ENCODE data around the gene ZC3H7B.

Gene ZC3H7B

DNA sequence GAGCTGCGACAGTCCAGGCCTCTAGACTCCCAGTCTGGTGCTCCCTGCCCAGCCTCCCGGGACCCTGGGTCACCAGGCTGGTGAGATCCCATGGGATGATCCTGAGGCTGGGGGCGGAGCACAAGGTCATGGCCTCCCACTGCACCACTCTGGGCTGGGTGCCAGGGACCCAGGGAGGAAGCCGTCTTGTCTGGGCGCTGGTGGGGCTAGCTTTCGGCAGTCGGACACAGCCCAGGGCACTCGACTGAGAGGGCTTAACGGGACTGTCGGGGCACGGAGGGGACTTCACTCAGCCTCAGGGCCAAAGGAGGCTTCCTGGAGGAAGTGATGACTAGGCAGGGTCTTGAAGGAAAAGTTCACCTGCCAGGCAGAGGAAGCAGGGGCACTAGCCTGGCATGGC lies 39.0 kb downstream of the ZC3H7B start:
- peaks cover 14% of the 10 kb centered on the region for H3K36me3 ChIP-seq (ENCODE audit: control insufficient read depth, low read length)

DNA sequence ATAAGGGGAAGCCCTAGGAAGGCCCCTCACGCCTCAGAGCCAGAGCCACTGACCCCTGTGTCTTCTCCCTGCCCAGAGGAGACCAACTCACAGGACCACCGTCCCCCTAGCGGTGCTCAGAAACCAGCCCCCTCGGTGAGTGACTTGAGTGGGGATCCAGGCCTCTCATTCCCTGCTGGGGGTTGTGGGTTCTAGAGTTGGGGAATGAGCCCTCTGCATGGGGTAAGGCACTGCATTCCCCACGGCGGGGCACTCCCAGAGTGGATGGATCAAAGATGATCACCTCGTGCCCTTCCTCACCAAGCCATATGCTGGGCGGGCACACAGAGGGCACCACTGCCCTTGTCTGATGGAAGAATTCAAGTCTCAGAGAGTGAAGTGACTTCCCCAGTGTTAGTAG lies 39.7 kb downstream of the ZC3H7B start:
- no peaks in the 10 kb centered on the region for H3K9me3 ChIP-seq (ENCODE audit: control insufficient read depth, insufficient read depth, low read length)
- H3K36me3 ChIP-seq (ENCODE audit: control insufficient read depth, low read length) = peaks cover 18% of the 10 kb centered on the region
- no peaks in the 10 kb centered on the region for H3K4me1 ChIP-seq (ENCODE audit: control insufficient read depth, low read length)
- H3K9me2 ChIP-seq (replicated peaks; ENCODE audit: control insufficient read depth, low read length) = no peaks in the 10 kb centered on the region
- H3F3A ChIP-seq (ENCODE audit: control insufficient read depth, insufficient read depth) = no peaks in the 10 kb centered on the region
- no peaks in the 10 kb centered on the region for H3K79me2 ChIP-seq (ENCODE audit: control insufficient read depth, low read length)
- no peak overlapping the region for H3K4me3 ChIP-seq (ENCODE audit: low read length)
- H3K27ac ChIP-seq (ENCODE audit: low read depth, low read length) = no peak overlapping the region
- H3K27me3 ChIP-seq (ENCODE audit: control insufficient read depth, low read length) = no peaks in the 10 kb centered on the region
- no peak overlapping the region for H3K4me2 ChIP-seq (ENCODE audit: low read length)
- TF ChIP-seq EZH2phosphoT487 (IDR thresholded peaks at IDR 0.05; ENCODE audit: borderline replicate concordance, low read length) (no peak), CTCF (IDR thresholded peaks at IDR 0.05; ENCODE audit: low read depth, low read length, poor library complexity, severe bottlenecking) (no peak)
- H4K20me1 ChIP-seq (ENCODE audit: control insufficient read depth, insufficient read depth, low read depth, low read length) = no peaks in the 10 kb centered on the region

More for the DNA sequence above, 39.0 kb downstream of the ZC3H7B start:
- no peaks in the 10 kb centered on the region for H3K79me2 ChIP-seq (ENCODE audit: control insufficient read depth, low read length)
- TF ChIP-seq EZH2phosphoT487 (IDR thresholded peaks at IDR 0.05; ENCODE audit: borderline replicate concordance, low read length) = no peak
- no peak for TF ChIP-seq CTCF (IDR thresholded peaks at IDR 0.05; ENCODE audit: low read depth, low read length, poor library complexity, severe bottlenecking)
- no peaks in the 10 kb centered on the region for H3K27me3 ChIP-seq (ENCODE audit: control insufficient read depth, low read length)
- no peak overlapping the region for H3K27ac ChIP-seq (ENCODE audit: low read depth, low read length)
- no peaks in the 10 kb centered on the region for H4K20me1 ChIP-seq (ENCODE audit: control insufficient read depth, insufficient read depth, low read depth, low read length)
- H3K4me2 ChIP-seq (ENCODE audit: low read length) = no peak overlapping the region
- no peaks in the 10 kb centered on the region for H3K4me1 ChIP-seq (ENCODE audit: control insufficient read depth, low read length)
- no peak overlapping the region for H3K4me3 ChIP-seq (ENCODE audit: low read length)
- H3F3A ChIP-seq (ENCODE audit: control insufficient read depth, insufficient read depth) = no peaks in the 10 kb centered on the region
- H3K9me2 ChIP-seq (replicated peaks; ENCODE audit: control insufficient read depth, low read length) = no peaks in the 10 kb centered on the region
- no peaks in the 10 kb centered on the region for H3K9me3 ChIP-seq (ENCODE audit: control insufficient read depth, insufficient read depth, low read length)

- TF ChIP-seq CTCF (IDR thresholded peaks at IDR 0.05; ENCODE audit: low read depth, low read length, poor library complexity, severe bottlenecking) (no peak), EZH2phosphoT487 (IDR thresholded peaks at IDR 0.05; ENCODE audit: borderline replicate concordance, low read length) (no peak)
- no peaks in the 10 kb centered on the region for H3F3A ChIP-seq (ENCODE audit: control insufficient read depth, insufficient read depth)
- no peaks in the 10 kb centered on the region for H3K27me3 ChIP-seq (ENCODE audit: control insufficient read depth, low read length)
- H3K4me3 ChIP-seq (ENCODE audit: low read length) = no peak overlapping the region
- peaks cover 22% of the 10 kb centered on the region for H3K36me3 ChIP-seq (ENCODE audit: control insufficient read depth, low read length)
- H4K20me1 ChIP-seq (ENCODE audit: control insufficient read depth, insufficient read depth, low read depth, low read length) = no peaks in the 10 kb centered on the region
- H3K4me2 ChIP-seq (ENCODE audit: low read length) = no peak overlapping the region
- no peak overlapping the region for H3K27ac ChIP-seq (ENCODE audit: low read depth, low read length)
- H3K9me3 ChIP-seq (ENCODE audit: control insufficient read depth, insufficient read depth, low read length) = no peaks in the 10 kb centered on the region
- no peaks in the 10 kb centered on the region for H3K79me2 ChIP-seq (ENCODE audit: control insufficient read depth, low read length)
- no peaks in the 10 kb centered on the region for H3K9me2 ChIP-seq (replicated peaks; ENCODE audit: control insufficient read depth, low read length)
- H3K4me1 ChIP-seq (ENCODE audit: control insufficient read depth, low read length) = no peaks in the 10 kb centered on the region
These were observed 40.7 kb downstream of the ZC3H7B start for GRCh38 chr22:41341990-41342389.

DNA sequence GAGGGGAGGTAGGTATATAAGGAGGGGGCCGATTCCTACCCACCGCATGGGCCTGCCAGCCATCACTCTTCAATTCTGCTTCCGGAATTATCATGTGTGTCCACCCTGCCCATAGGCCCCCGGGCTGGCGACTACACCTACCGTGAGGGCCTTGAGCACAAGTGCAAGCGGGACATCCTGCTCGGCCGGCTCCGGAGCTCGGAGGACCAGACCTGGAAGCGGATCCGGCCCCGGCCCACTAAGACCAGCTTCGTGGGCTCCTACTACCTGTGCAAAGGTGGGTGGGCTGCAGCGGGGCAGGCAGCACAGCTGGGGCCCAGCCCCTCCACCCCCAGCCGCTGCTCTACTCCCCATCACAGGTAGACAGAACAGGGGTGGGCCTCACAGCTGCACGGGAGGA lies 42.0 kb downstream of the ZC3H7B start:
- Histone ChIP-seq H3K9me3 (ENCODE audit: control insufficient read depth, insufficient read depth, low read length) (no peaks in the 10 kb centered on the region), H3K79me2 (ENCODE audit: control insufficient read depth, low read length) (no peaks in the 10 kb centered on the region), H3K4me3 (ENCODE audit: low read length) (no peak overlapping the region), H3K27me3 (ENCODE audit: control insufficient read depth, low read length) (no peaks in the 10 kb centered on the region), H3F3A (ENCODE audit: control insufficient read depth, insufficient read depth) (no peaks in the 10 kb centered on the region), H3K4me2 (ENCODE audit: low read length) (no peak overlapping the region), H4K20me1 (ENCODE audit: control insufficient read depth, insufficient read depth, low read depth, low read length) (no peaks in the 10 kb centered on the region), H3K27ac (ENCODE audit: low read depth, low read length) (no peak overlapping the region), H3K9me2 (replicated peaks; ENCODE audit: control insufficient read depth, low read length) (no peaks in the 10 kb centered on the region), H3K4me1 (ENCODE audit: control insufficient read depth, low read length) (no peaks in the 10 kb centered on the region), H3K36me3 (ENCODE audit: control insufficient read depth, low read length) (peaks cover 34% of the 10 kb centered on the region)
- TF ChIP-seq CTCF (IDR thresholded peaks at IDR 0.05; ENCODE audit: low read depth, low read length, poor library complexity, severe bottlenecking) = no peak

Data from DOHH2 (cell line).